ENCODE data around the gene MED25. TPM values are rescaled to one million over a fixed set of nuclear protein-coding genes. Genes with fewer than 3 reads are reported as not detected.

Gene MED25
- total RNA-seq, 2 donors from 2014 or later, result 89.1 to 90.0 TPM

DNA sequence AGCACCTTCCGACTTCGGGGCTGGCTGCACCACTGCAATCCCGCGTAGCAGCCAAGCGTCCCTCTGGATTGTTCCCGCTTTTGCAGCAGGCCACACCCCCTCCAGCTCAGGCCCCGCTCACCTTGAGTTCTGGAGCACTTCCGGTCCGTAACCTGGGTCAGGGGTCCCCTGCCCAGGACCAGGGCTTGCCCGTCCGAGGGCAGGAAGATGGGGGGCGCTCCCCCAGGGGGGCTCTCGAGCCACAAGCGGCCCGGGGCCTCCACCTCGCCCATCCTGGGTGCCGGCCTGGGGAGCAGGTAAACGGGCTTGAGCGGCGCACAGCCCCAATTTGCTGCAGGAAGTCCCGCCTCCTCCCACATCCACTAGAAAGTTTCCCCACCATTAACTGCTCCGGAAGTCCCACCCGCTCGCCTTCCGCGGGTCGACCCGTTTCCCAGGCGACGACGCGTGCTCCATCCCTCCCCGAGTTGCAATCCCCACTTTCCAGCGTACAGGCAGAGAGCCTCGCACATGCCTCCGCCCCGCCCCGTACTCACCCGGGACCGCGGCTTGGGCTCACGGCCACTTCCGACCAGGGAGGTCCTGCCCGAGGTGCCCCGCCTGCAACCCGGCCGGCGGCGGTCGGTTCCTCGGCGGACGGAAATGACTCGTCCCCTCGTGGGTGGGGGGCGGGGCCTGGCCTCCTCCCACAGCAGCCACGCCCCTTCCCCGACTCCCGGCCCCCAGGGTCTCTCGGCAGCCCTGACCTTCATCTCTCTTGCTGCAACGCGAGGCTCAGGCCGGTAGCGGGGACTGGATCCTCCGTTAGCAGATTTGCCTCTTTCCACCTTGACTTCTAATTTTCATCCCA is 49.1 kb downstream of the MED25 start, which contains the start of gene PNKP:
Gene PNKP, minus strand, starts transcription at position 644 of the 850 bp plus-strand sequence. Its CDS starts 372 bp downstream, at position 272.
- H3K36me3 ChIP-seq (ENCODE audit: control insufficient read depth, insufficient read depth, low read length), result peaks cover 30% of the 10 kb centered on the region
- TF ChIP-seq, protein P1, sequence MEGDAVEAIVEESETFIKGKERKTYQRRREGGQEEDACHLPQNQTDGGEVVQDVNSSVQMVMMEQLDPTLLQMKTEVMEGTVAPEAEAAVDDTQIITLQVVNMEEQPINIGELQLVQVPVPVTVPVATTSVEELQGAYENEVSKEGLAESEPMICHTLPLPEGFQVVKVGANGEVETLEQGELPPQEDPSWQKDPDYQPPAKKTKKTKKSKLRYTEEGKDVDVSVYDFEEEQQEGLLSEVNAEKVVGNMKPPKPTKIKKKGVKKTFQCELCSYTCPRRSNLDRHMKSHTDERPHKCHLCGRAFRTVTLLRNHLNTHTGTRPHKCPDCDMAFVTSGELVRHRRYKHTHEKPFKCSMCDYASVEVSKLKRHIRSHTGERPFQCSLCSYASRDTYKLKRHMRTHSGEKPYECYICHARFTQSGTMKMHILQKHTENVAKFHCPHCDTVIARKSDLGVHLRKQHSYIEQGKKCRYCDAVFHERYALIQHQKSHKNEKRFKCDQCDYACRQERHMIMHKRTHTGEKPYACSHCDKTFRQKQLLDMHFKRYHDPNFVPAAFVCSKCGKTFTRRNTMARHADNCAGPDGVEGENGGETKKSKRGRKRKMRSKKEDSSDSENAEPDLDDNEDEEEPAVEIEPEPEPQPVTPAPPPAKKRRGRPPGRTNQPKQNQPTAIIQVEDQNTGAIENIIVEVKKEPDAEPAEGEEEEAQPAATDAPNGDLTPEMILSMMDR (conservative IDR thresholded peaks at IDR 0.05), result peak; percentile 6
- peaks cover 4% of the 10 kb centered on the region for H3K4me1 ChIP-seq (ENCODE audit: control insufficient read depth, insufficient read depth, low read length)
- peak within 1 kb of the TSS; percentile 72 for H3K27ac ChIP-seq (ENCODE audit: low read depth, low read length)
- Mint-ChIP-seq H3K27me3 (ENCODE audit: insufficient read depth) (no peaks in the 10 kb centered on the region), H3K9me3 (peaks cover 5% of the 10 kb centered on the region), H3K4me1 (peaks cover 19% of the 10 kb centered on the region), H3K4me3 (peak within 1 kb of the TSS; percentile 89), H3K27ac (peak within 1 kb of the TSS; percentile 97), H3K36me3 (ENCODE audit: low read depth) (peaks cover 41% of the 10 kb centered on the region)
- WGBS, 2 experiments (ENCODE audit: insufficient coverage in 1 of 2, insufficient read length in 1 of 2), result 0% methylated on average over 32 to 65 of the region's 65 CpGs
- H3K9me3 ChIP-seq (ENCODE audit: control insufficient read depth, low read length), result no peaks in the 10 kb centered on the region
- H3K4me3 ChIP-seq (ENCODE audit: low read length), result peak within 1 kb of the TSS; percentile 98
- H3K9ac ChIP-seq (ENCODE audit: extremely low read depth, low read length, poor library complexity, severe bottlenecking), result peak within 1 kb of the TSS; percentile 74
- H3K27me3 ChIP-seq (ENCODE audit: control insufficient read depth, insufficient read depth, low read length, poor library complexity, severe bottlenecking), result no peaks in the 10 kb centered on the region
- peak; percentile 96 for DNase-seq

DNA sequence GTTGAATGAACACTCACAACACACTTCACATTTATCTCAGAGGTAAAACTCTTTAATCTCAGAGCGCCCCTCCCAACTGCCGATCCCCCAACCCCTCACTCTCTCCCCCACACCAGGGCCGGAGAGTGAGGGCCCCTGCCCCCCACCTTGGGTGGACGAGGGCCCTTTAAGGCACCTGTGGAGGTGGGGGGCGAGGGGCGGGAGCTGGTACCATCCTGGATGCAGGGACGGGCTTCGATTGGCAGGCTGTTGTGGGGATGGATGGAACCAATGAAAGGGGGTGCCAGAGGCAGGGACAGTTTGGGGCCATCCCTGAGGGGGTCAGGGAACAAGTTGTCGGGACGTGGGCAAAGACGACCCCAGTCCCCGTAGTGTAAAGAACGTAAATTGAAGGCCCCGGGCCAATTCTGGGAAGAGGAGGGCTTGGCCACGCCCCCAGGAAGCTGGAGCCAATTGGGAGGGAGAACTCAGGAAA is 51.0 kb downstream of the MED25 start:
- Mint-ChIP-seq H3K4me3 (no peak overlapping the region), H3K27ac (no peak overlapping the region), H3K36me3 (ENCODE audit: low read depth) (peaks cover 29% of the 10 kb centered on the region), H3K4me1 (peaks cover 19% of the 10 kb centered on the region), H3K9me3 (peaks cover 5% of the 10 kb centered on the region), H3K27me3 (ENCODE audit: insufficient read depth) (no peaks in the 10 kb centered on the region)
- Histone ChIP-seq H3K4me1 (ENCODE audit: control insufficient read depth, insufficient read depth, low read length) (peaks cover 4% of the 10 kb centered on the region), H3K4me3 (ENCODE audit: low read length) (peak overlapping the region; percentile 74), H3K9me3 (ENCODE audit: control insufficient read depth, low read length) (no peaks in the 10 kb centered on the region), H3K27ac (ENCODE audit: low read depth, low read length) (peak overlapping the region; percentile 57), H3K36me3 (ENCODE audit: control insufficient read depth, insufficient read depth, low read length) (peaks cover 18% of the 10 kb centered on the region), H3K27me3 (ENCODE audit: control insufficient read depth, insufficient read depth, low read length, poor library complexity, severe bottlenecking) (no peaks in the 10 kb centered on the region), H3K9ac (ENCODE audit: extremely low read depth, low read length, poor library complexity, severe bottlenecking) (no peak overlapping the region)
- DNase-seq, result no peak
- 0 to 12% methylated on average over 6 to 15 of the region's 15 CpGs for WGBS, 2 experiments (ENCODE audit: insufficient coverage in 1 of 2, insufficient read length in 1 of 2)
- TF ChIP-seq, protein P1 (conservative IDR thresholded peaks at IDR 0.05), result no peak

DNA sequence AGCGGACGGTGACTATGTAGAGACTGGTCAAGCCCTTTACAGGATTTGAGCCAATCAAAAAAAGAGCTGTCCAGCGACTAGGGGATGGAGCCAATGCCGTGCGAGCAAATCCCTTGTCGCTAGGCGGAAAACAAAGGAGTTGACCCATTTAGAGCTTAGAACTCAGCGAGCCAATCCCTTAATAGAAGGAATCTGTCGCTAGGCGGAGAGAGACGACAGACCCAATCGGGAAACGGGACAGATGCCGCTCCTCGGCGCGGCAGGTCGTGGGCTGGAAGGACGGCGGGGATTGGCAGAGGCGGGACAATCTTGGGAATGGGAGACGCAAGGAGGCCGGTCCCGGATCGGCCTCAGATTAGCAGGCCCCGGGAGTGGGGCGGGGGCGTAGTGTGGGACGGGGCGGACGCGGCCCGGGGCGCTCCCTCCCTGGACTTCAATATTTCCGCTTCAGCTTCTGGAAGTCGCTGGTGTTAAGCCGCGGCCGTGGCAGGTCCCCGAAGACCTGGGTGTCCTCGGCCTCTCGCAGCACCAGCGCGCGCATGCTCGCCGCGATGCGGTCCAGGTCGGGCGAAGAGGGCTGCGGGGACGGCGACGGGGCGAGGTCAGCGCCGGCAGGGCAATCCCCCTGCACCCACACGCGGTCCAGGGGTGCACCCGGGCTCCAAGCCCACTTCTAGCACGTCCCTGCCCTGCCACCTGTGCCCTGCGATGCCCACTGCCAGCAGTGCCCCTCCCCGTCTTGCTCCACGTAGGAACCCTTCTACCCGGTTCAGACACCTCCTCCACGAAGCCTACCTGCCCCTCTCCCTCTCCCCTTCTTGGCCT is 51.6 kb downstream of the MED25 start:
- Mint-ChIP-seq H3K4me1 (peaks cover 19% of the 10 kb centered on the region), H3K9me3 (peaks cover 5% of the 10 kb centered on the region), H3K27ac (no peak overlapping the region), H3K36me3 (ENCODE audit: low read depth) (peaks cover 24% of the 10 kb centered on the region), H3K27me3 (ENCODE audit: insufficient read depth) (no peaks in the 10 kb centered on the region), H3K4me3 (no peak overlapping the region)
- peak overlapping the region; percentile 38 for H3K9ac ChIP-seq (ENCODE audit: extremely low read depth, low read length, poor library complexity, severe bottlenecking)
- WGBS, 2 experiments (ENCODE audit: insufficient coverage in 1 of 2, insufficient read length in 1 of 2), result 3 to 4% methylated on average over 29 to 67 of the region's 67 CpGs
- H3K4me1 ChIP-seq (ENCODE audit: control insufficient read depth, insufficient read depth, low read length), result peaks cover 4% of the 10 kb centered on the region
- peak; percentile 99 for DNase-seq
- H3K27ac ChIP-seq (ENCODE audit: low read depth, low read length), result peak overlapping the region; percentile 82
- no peaks in the 10 kb centered on the region for H3K27me3 ChIP-seq (ENCODE audit: control insufficient read depth, insufficient read depth, low read length, poor library complexity, severe bottlenecking)
- TF ChIP-seq, protein P1 (conservative IDR thresholded peaks at IDR 0.05), result no peak
- peak overlapping the region; percentile 74 for H3K4me3 ChIP-seq (ENCODE audit: low read length)
- peaks cover 12% of the 10 kb centered on the region for H3K36me3 ChIP-seq (ENCODE audit: control insufficient read depth, insufficient read depth, low read length)
- no peaks in the 10 kb centered on the region for H3K9me3 ChIP-seq (ENCODE audit: control insufficient read depth, low read length)
